Inflammatory macrophage treated with lipopolysaccharide for 1 hour (primary cell): ENCODE data around the gene TBL1Y.
"Not testable (repeated sequence)": the region's sequence is repeated elsewhere in the genome, so short reads cannot be mapped to it uniquely, and the experiment has no call there.

Experiments used
- DNase-seq, 2 donors: peaks; one replicate each; pipeline ENCODE4 v3.0.0-alpha.2; 2020 to 2022

The TBL1Y gene

DNA sequence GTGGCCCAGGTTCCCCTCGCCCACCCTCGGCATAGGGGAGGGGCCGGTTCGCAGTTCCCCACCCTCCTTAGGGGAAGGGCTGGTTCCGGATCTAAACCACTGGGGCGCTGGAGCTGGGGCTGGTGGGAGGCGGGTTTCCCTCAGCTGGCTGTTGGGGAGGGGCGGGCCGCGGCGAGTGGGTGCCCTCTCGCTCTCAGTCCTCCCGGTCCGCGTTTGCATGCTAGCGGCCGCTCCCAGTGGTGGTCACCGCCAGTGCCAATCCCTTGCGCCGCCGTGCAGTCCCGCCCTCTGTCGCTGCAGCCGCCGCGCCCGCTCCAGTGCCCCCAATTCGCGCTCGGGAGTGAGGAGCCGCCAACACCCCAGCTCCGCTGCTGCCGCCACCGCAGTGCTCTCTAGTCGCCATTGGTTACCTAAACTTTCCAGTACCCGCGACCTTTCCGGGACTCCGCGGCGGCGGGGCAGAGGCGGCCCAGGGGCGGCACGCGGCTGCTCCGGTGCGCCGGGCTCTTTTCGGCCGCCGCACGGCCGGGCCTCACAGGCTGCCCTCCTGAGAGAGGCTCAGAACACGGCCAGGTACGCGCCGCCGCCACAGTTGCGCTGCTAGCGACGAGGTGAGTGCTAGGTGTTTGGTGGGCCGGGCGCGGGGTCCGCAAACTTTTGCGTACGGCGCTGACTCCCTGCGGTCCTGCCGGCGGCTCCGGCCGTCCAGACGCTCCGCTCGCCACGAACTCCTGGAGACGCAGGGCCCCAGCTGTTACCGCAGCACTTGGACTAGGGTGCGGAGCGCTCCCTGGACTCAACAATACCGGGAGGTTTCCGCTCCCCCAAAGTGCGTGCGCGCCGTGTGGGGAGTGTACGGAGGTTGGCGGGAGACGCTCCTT is at the start of gene TBL1Y:
TBL1Y (plus strand) TSS at position 326 of the 881 bp plus-strand sequence. CDS start 114,388 bp downstream, outside the sequence.
- no peak for DNase-seq

GRCh38 chrY:6894496-6894895 is 16.0 kb upstream of the TBL1Y start:
- no peak for DNase-seq

GRCh38 chrY:6895236-6895635 is 15.3 kb upstream of the TBL1Y start:
- DNase-seq = no peak

DNA sequence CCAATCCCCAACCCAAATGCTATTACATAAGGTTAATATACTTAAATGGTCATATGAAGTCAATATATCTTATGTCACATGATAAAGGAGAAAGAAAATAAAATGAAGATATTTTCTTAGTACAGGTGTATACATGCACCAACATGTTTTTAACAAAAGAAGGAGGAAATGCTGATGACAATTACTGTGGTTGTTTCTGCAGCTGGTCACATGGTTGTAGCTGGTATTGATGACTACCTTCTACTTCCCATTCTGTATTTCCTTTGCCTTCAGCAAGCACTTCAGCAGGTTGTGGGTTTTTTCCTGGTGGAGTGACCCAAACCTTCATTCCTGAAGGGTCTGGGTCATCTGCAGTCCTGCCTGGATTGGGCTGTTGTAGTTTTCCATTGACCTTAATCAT is 8.4 kb upstream of the TBL1Y start:
- DNase-seq = not testable (repeated sequence)

DNA sequence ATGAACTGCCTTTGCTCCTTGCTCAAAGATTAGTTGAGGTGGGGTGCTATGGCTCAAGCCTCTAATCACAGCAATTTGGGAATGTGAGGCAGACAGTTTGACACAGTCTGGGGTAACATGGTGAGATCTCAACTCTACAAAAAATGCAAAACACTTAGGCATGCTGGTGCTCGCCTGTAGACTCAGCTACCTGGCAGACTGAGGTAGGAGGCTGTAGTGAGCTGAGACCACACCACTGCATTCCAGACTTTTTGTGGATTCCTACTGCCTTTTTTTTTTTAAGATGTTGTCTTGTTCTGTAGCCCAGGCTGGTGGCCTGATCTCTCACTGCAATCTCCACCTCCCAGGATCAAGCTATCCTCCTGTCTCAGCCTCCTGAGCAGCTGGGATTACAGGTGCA is 2.9 kb upstream of the TBL1Y start:
- no peak for DNase-seq

GRCh38 chrY:6908021-6908420 is 2.5 kb upstream of the TBL1Y start:
- not testable (repeated sequence) for DNase-seq

DNA sequence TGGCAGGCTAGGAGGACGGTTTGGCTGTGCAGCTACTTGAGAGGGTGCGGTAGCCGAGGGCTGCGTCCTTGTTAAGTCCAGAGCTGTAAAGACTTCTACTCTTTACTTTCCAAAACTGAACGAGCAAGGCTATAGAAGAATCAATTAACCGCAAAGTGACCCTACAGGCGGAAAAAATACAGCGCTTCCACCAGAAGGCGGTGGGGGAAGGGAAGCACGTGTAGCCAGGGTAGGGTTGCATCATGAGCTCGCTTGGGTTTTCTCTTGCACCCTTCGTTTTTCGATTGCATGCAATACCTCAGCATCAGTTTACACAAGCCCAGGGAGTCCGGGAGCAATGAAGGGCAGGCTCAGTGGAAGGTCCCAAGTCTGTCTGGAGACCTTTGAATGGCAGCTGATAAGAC is 1.4 kb upstream of the TBL1Y start:
- DNase-seq = no peak

GRCh38 chrY:6909856-6910255 is 641 bp upstream of the TBL1Y start:
- DNase-seq = no peak

- no peak for DNase-seq
Measured at GRCh38 chrY:6911253-6911881, 870 bp downstream of the TBL1Y start, which contains the start of gene AMELY. Gene AMELY, minus strand, starts transcription at chrY:6911752. Its CDS starts 39,144 bp downstream, at chrY:6872608.

- no peak for DNase-seq
Measured at GRCh38 chrY:6913362-6913761, 2.9 kb downstream of the TBL1Y start.

DNA sequence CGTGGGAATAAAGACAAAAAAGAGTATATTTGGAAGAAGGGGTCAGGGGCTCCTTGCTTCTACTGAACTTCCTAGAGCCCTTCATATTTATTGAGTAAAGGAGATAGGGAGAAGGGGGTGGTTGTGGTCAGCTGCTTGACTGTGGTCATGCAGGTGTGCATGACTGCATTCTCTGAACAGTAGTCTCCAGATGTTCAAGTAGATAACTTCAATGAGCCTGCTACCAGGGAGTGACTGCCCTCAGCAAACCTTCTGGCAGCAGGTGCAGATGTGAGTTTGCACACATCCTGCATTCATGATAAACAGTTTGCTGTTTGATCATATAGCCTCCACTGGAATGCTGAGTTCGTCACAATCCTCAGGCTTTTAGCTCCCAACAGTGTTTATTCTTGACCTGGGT is 10.6 kb downstream of the TBL1Y start:
- DNase-seq = no peak

- no peak for DNase-seq
Measured at GRCh38 chrY:6928265-6928664, 17.8 kb downstream of the TBL1Y start.

GRCh38 chrY:6929237-6929636 is 18.7 kb downstream of the TBL1Y start:
- DNase-seq = no peak

GRCh38 chrY:6931779-6932396 is 21.4 kb downstream of the TBL1Y start:
- no peak for DNase-seq

DNA sequence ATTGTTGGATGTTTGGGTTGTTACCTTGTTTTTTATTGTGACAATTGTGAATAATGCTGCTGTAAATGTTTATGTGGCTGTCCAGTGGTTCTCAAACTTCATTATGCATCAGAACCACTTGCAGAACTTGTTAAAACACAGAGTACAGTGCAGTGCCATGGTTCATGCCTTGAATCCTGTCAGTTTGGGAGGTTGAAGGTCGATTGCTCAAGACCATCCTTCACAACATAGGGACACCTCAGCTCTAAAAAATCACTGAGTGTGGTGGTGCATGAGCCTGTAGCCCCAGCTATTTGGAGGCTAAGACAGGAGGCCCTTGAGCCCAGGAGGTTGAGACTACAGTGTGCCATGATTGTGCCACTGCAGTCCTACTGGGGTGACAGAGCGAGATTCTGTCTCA is 25.0 kb downstream of the TBL1Y start:
- no peak for DNase-seq

DNA sequence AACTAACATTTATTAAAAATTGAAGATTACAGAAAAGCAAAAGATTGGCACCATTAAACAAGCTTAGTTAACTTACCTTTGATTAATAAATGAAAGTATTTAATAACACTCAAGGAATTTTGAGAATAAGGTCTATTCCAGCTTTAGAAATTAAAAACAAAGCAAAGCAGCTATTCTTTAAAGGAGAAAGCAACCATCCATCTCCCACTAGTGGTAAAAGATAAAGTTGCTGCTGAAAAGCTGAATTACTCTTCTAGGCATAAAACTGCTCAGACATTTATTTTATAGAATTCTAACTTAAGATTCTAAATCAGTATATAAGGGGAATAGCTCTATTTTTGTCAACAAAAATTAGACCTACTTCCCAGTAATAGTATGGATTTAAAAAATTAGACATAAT is 37.2 kb downstream of the TBL1Y start:
- DNase-seq = no peak

- no peak for DNase-seq
Measured at GRCh38 chrY:6948378-6948777, 37.9 kb downstream of the TBL1Y start.

- no peak for DNase-seq
Measured at GRCh38 chrY:6949947-6950346, 39.5 kb downstream of the TBL1Y start.

GRCh38 chrY:6964732-6965131 is 54.2 kb downstream of the TBL1Y start:
- peak; percentile 3 to 49 for DNase-seq

GRCh38 chrY:6966521-6966920 is 56.0 kb downstream of the TBL1Y start:
- no peak for DNase-seq

- no peak for DNase-seq
Measured at GRCh38 chrY:6967736-6968135, 57.2 kb downstream of the TBL1Y start.

DNA sequence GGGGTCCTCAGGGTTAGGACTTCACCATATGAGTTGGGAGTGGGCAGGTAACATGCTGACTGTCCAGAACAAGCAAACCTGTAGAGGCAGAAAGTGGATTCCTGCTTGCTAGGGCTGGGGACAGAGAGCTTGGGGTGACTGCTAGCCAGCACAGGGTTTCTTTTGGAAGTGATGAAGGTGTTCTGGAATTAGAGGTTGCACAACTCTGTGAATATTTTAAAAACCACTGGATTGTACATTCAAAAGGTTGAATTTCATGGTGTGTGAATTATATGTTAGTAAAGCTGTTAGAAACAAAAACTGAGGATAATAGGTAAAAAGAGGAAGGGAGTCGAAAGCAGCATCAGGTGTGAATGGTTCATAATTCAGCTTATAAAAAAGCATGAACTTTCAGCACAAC is 57.7 kb downstream of the TBL1Y start:
- no peak for DNase-seq

- DNase-seq = no peak
Measured at GRCh38 chrY:6972271-6972887, 61.9 kb downstream of the TBL1Y start.
